ELF-1 (cell line): ENCODE results near the gene DNAL1.
A peak's percentile ranks its signal among the peaks of the same experiment; 100 is the strongest.

Source experiments
- DNase-seq: peaks from one replicate; pipeline ENCODE4 v3.0.0-alpha.2; 2016; ENCODE audit warnings: low read depth, low spot score

DNAL1 gene

DNA sequence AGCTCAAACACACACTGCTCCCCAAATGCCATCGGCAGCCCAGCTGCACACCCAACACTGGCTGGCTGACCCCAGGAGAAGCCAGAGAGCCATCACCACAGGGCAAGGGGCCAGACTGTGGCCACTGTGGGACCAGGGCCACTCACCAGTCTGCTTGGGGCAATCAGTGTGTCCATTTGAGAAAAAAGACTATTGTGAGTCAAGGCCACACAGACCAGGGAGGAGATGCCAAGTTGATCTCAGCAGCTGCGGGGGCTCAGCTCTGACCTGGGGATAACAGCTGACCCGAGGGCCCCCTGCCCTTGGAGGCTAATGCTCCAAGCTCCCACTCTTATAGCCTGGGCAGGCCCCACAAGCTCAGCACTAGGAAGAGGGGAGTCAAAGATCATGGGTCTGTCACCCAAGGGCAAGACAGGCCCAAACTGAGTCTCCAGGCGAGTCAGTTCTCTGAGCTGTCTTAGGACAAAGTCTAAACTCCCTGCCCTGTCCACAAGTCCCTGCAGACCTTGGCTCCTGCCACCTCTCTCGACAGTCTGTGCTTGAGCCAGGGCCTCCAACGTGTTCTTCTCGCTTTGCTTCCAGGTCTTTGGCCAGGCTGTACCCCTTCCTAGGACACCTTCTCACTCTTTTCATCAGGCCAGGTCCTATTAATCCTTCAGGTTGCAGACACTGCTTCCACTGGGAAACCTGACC is 99.5 kb downstream of the DNAL1 start:
- DNase-seq, result no peak

DNA sequence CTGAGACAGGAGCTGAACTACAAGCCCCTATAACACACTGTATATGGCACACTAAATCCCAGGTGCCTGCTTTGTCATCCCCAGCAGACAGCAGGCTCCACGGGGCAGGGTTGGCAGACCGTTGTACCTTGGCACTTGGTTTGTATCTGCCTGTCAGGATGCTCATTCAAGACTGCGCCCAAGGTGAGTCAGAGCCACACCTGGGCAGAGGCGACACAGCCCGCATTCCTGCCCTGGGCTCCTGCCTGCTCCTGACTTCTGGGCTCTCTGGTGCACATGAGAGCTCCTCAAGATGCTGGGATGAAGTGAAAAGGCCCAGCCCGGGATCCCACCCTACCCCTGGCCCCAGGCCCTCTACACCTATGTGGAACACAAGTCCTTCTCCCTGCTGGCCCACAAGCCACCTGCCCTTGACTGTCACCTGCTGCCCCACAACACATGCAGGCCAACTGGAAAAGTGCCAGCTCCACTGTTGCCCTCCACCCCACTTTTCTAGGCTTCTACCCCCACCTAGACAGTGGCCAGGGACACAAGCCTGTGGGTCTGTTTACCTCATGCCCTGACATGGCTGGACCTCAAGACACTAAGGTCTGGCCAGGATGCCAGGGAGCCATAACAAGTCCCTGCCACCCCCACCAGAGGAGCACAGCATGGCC is 100.2 kb downstream of the DNAL1 start:
- DNase-seq, result no peak

DNA sequence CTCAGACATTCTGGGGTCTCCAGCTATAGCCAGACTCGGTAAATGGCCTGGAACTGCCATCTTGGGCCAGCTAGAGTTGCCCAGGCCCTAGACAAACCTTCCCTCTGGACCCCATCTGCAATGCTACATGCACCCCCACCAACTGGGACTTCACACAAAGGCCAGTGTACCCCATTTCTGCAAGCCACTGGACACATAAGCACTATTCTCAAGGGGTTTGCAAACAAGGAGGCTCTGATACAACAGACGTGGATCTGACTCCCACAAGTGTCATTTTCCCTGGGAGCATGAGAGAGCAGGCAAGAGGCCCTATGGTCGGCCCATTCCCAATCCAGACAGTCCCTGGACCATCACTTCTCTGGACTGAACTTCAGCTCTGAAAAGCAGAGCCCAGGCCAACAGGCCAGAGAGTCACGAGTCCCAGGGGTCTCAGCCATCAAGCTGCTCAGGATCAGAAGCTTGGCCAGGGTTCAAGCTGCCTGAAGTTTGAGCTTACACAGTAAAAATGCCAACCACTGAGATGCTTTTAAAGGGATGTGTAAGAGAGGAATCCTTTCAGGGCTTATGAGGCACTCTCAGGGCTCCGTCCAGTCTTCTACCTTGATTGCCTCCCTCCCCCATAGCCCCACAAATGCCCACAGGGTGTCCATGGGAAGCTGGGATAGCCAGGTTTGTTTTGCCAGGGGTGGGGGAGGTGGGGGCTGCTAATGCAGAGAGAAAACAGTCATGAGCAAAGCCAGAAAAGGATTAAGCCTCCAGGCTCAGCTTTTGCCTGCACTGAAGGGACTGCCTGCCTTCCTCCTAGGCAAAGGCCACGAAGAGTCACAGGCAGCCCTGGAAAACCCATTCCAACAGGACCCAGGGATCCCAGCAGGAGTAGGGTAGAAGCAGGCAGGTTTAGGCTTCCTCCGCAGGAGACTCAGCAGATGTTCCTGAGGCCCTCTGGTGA is 101.1 kb downstream of the DNAL1 start:
- peak; percentile 82 for DNase-seq

DNA sequence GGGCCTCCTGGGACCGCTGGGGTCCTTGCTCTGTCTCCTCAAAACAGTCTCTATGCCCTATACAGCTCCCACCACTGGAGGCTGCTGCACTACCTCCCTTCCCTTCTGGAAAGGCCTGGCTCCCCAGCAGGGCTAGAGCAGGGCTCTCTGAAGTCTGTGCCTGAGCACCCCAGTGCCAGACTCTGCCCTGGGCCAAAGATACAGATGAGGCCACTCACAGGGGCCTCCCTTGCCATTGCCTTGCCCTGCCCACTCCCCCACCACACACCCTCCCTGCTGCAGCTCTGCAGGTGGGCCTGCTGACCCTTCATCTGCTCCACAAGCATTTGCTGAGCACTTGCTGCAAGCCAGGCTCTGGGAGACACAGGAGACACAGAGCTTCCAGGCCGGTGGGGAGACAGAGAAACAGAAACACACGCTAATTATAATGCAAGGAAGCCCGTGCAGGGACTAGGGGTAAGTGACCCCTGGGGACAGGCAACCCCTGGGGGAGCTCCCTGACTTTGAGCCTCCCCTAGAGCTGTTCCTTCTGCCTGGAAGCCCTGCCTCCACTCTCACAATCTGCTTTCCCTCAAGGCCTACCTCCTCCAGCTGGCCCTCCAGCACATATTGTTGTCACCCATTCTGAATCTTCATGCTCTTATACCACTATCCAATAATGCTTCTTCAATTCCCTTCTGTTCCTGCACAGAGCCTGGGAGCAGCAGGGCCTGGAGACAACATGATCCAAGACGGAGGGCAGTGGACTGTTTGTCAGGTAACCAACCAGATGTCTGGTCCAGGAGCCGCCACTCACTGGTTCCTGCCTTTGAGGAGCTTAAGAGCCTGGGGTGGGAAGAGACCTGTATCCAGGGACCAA is 102.0 kb downstream of the DNAL1 start:
- DNase-seq, result peak; percentile 49

DNA sequence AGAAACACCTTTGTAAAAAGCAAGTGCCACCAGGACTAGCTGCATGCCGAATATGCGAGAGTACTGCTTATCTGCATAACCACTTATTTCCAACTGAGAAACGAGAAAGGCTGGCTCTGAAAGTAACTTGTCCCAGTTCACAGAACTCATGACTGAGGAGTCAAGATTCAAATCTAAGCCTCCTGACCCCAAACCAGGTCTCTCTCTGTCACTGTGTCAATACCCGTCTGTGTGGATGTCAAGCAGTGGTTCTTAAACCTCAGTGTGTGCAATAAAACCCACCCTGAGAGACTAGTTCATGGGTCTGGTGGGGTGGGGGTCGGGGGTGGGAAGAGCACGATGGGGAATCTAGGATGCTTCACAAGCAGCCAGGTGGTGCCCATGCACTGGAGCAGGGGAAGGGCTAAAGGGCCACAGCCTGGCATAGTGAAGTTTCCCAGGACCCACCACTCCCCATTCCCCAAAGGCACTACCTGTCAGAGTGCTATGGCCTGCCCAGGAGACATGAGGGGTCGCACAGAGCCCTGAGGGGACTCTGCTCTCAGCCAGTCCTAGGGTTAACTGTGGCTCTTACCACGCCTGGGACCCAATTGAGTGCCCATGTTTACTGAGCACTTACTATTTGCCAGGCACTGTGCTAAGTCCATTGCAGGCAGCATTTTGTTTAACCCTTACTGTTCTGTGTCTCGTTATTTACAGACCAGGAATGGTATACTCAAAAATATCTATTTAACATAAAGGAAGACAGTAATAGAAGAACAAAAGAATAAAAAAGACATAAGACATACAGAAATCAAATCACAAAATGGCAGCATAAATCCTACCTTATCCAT is 102.8 kb downstream of the DNAL1 start:
- DNase-seq, result no peak

DNA sequence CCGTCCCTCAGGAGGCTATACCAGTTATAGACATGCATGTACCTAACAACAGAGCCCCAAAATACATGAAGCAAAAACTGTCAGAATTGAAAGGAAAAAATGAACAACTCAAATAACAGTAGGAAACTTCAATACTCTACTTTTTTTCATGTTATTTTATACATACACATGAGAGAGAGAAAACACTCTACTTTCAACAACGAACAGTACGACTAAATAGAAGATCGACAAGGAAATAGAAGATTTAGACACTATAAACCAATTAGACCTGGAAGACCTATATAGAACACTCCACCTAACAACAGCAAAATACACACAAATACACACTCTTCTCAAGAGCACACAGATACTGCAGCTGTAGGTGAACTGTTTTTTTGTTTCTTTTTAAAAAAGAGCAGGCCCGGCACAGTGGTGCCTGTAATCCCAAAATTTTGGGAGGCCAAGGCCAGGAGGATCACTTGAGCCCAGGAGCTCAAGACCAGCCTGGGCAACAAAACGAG is 104.1 kb downstream of the DNAL1 start:
- DNase-seq, result no peak

DNA sequence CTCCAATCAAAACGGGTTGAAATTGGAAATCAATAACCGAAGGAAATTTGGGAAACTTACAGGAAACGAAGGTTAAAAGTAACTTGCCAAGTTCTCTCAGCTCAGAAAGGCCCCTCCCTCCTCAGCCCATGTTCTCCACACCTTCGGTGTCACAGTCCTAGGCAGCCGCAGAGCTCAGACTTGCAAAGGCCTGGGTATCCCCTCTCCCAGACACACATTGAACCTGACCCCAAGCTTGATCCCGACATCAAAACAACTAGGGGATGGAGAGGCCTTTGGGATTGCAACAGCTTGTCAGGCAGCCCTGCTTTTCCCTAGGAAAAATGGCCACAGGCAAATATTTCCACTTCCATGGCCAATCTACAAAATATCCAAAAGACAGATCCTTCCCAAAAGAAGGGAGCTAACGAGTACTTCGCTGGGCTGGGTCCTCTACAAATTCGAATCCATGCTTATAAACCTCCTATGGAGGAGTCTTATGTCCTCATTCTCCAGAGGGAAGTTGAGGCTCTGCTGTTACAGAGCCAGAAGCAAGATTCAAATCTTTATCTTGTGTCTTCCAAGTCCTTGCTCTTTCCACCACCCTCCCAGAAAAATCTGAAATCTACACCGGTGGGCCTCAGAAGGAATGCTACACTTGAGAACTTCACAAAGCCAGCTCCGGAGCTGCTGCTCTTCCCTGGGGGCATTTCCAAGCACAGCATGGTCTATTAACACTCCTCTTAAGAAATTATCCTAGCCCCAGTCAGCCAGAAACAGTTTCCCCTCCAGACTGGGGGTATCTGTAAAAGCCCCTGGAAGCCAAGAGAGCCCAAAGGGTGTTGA is 105.1 kb downstream of the DNAL1 start:
- DNase-seq, result peak; percentile 79

DNA sequence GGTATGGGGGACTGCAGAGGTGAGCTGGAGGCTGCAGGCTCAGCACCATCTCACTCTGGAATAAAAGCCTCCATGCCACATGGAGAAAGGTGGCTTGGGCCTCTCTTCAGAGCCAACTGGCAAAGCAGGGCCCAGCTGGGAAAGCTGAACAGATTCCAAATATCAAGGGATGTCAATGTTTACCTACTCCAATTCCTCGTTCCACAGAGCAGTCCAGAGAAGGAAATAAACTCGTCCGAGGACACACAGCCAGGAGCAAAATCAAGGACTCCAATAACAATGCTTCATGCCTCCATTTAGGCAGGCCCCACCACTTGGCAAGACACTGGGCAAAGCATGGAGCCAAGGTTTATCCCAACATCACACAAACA is 105.7 kb downstream of the DNAL1 start:
- DNase-seq, result no peak

DNA sequence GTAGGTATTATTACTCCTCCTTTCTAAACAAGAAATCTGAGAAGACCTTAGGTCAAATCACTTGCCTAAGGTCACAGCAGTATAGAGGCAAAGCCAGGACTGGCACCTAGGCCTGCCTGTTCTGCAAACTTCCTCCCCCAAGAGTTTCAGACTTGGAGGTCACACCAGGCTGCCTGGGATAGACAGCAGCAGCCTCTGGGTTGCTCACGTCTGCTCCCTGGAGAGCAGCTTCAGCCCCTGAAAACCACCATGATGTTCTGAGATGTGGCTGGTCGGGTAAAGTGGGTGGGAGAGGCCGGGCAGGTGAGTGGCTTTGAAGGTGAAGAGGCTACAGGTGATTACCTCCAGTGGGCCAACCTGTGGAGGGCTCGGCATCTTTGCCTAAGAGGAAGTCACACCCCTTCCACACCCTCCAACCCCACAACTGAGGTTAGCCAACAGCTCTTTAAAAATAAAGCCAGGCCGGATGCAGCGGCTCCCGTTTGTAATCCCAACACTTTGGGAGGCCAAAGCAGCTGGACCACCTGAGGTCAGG is 106.4 kb downstream of the DNAL1 start:
- no peak for DNase-seq

DNA sequence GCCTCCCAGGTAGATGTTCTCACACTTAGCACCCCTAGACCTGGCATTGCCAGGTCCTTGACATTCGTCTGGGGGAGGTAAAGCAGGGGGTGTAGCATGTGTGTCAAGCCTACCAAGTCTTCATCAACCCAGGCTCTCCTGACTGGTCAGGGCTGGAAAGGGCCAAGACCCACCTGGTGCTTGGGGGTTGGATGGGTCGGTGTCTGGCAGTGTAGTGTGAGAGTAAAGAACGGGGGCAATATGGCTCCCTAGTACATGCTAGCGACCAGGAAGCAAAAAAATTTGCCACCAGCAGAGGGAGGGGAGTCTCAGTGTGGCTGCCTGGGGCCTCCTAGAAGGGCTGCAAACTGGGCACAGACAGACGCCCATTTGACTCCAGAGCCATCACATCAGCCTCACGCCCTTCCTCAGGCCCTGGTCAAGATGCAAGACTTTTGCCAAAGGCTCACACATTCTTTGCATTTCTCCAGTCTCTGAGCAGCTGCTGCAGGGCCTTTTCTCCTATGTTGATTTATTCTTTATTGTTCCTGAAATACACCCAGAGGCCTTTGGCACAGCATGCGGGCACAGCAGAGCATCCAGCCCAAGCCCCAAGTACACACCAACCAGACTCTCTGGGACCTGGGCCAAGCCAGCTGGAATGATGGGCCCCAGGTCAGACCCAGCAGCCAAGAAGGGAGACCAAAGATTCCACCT is 107.7 kb downstream of the DNAL1 start:
- DNase-seq, result peak; percentile 87
